GM19193 (cell line): ENCODE data around the gene SEPHS2.

Source experiments
- POLR2A ChIP-seq: IDR thresholded peaks from 4 replicates; pipeline ENCODE4 v1.6.1; 2011; ENCODE audit not compliant: insufficient read depth, insufficient read length; ENCODE audit errors: extremely low read depth

SEPHS2 gene

GRCh38 chr16:30395155-30395991, 50.3 kb downstream of the SEPHS2 start, which contains the start of gene ZNF48:
Gene ZNF48 (plus strand): TSS chr16:30395420. CDS start chr16:30395795, 375 bp downstream.
- TF ChIP-seq POLR2A: peak; percentile 61

GRCh38 chr16:30394592-30395154, 51.0 kb downstream of the SEPHS2 start:
- no peak for TF ChIP-seq POLR2A
